Measurements from ENCODE around the gene BACH1. TPM values are rescaled to one million over a fixed set of nuclear protein-coding genes. Genes with fewer than 3 reads are reported as not detected.
"Not testable (repeated sequence)": the region's sequence is repeated elsewhere in the genome, so short reads cannot be mapped to it uniquely, and the experiment has no call there.

Gene BACH1
- total RNA-seq, 1 donor from 2014 or later, result 51.3 TPM

- intact Hi-C loops (cut with DNase I), result no loop called here
- no peak for DNase-seq (ENCODE audit: low spot score)
Observed at GRCh38 chr21:29335720-29336119, 37.0 kb downstream of the BACH1 start.

GRCh38 chr21:29338256-29338655 is 39.5 kb downstream of the BACH1 start:
- DNase-seq (ENCODE audit: low spot score), result no peak
- intact Hi-C loops (cut with DNase I), result no loop called here

GRCh38 chr21:29340228-29340627 is 41.5 kb downstream of the BACH1 start:
- intact Hi-C loops (cut with DNase I), result no loop called here
- no peak for DNase-seq (ENCODE audit: low spot score)

GRCh38 chr21:29342363-29342957 is 43.7 kb downstream of the BACH1 start:
- intact Hi-C loops (cut with DNase I), result loop anchor here (2.0 kb wide), 1 partner anchor 44 kb away; the partner anchor contains the start of gene BACH1
- DNase-seq (ENCODE audit: low spot score), result no peak

- DNase-seq (ENCODE audit: low spot score), result no peak
- intact Hi-C loops (cut with DNase I), result loop anchor here (2.0 kb wide), 1 partner anchor 45 kb away; the partner anchor contains the start of gene BACH1
Observed at GRCh38 chr21:29343519-29343918, 44.8 kb downstream of the BACH1 start.

- no peak for DNase-seq (ENCODE audit: low spot score)
- intact Hi-C loops (cut with DNase I), result loop anchor here (5.0 kb wide), 1 partner anchor 179 kb away; no protein-coding TSS in a partner anchor
Observed at GRCh38 chr21:29346281-29346680, 47.6 kb downstream of the BACH1 start.

GRCh38 chr21:29346771-29347170 is 48.0 kb downstream of the BACH1 start:
- DNase-seq (ENCODE audit: low spot score), result no peak

GRCh38 chr21:29347274-29347681 is 48.6 kb downstream of the BACH1 start:
- intact Hi-C loops (cut with DNase I), result loop anchor here (5.0 kb wide), 1 partner anchor 180 kb away; no protein-coding TSS in a partner anchor
- no peak for DNase-seq (ENCODE audit: low spot score)

More at GRCh38 chr21:29346771-29347170, 48.0 kb downstream of the BACH1 start:
- intact Hi-C loops (cut with DNase I), result loop anchor here (5.0 kb wide), 1 partner anchor 179 kb away; no protein-coding TSS in a partner anchor

- intact Hi-C loops (cut with DNase I), result loop anchor here (5.0 kb wide), 1 partner anchor 182 kb away; no protein-coding TSS in a partner anchor
- no peak for DNase-seq (ENCODE audit: low spot score)
Observed at GRCh38 chr21:29349702-29350101, 51.0 kb downstream of the BACH1 start.

- intact Hi-C loops (cut with DNase I), result no loop called here
- DNase-seq (ENCODE audit: low spot score), result no peak
Observed at GRCh38 chr21:29350246-29350779, 51.6 kb downstream of the BACH1 start.

GRCh38 chr21:29351691-29352090 is 53.0 kb downstream of the BACH1 start:
- DNase-seq (ENCODE audit: low spot score), result no peak

GRCh38 chr21:29355043-29355710 is 56.5 kb downstream of the BACH1 start:
- DNase-seq (ENCODE audit: low spot score), result not testable (repeated sequence)

More at GRCh38 chr21:29351691-29352090, 53.0 kb downstream of the BACH1 start:
- intact Hi-C loops (cut with DNase I), result no loop called here

GRCh38 chr21:29356291-29356690 is 57.6 kb downstream of the BACH1 start:
- DNase-seq (ENCODE audit: low spot score); intact Hi-C loops (cut with DNase I): not testable (repeated sequence)

More at GRCh38 chr21:29355043-29355710, 56.5 kb downstream of the BACH1 start:
- intact Hi-C loops (cut with DNase I), result not testable (repeated sequence)

GRCh38 chr21:29356810-29357209 is 58.1 kb downstream of the BACH1 start:
- intact Hi-C loops (cut with DNase I); DNase-seq (ENCODE audit: low spot score): not testable (repeated sequence)

GRCh38 chr21:29359718-29360117 is 61.0 kb downstream of the BACH1 start:
- no peak for DNase-seq (ENCODE audit: low spot score)
- intact Hi-C loops (cut with DNase I), result no loop called here

- intact Hi-C loops (cut with DNase I), result no loop called here
- no peak for DNase-seq (ENCODE audit: low spot score)
Observed at GRCh38 chr21:29360799-29361765, 62.4 kb downstream of the BACH1 start.

GRCh38 chr21:29362758-29363157 is 64.0 kb downstream of the BACH1 start:
- intact Hi-C loops (cut with DNase I), result no loop called here

GRCh38 chr21:29365661-29366265 is 67.0 kb downstream of the BACH1 start:
- intact Hi-C loops (cut with DNase I), result no loop called here
- DNase-seq (ENCODE audit: low spot score), result no peak

More at GRCh38 chr21:29362758-29363157, 64.0 kb downstream of the BACH1 start:
- DNase-seq (ENCODE audit: low spot score), result no peak

GRCh38 chr21:29366532-29366931 is 67.8 kb downstream of the BACH1 start:
- no peak for DNase-seq (ENCODE audit: low spot score)
- intact Hi-C loops (cut with DNase I), result no loop called here

Data from cardiac septum (tissue), 1 donor.